ENCODE data around the gene PLXNA4.

PLXNA4 gene

DNA sequence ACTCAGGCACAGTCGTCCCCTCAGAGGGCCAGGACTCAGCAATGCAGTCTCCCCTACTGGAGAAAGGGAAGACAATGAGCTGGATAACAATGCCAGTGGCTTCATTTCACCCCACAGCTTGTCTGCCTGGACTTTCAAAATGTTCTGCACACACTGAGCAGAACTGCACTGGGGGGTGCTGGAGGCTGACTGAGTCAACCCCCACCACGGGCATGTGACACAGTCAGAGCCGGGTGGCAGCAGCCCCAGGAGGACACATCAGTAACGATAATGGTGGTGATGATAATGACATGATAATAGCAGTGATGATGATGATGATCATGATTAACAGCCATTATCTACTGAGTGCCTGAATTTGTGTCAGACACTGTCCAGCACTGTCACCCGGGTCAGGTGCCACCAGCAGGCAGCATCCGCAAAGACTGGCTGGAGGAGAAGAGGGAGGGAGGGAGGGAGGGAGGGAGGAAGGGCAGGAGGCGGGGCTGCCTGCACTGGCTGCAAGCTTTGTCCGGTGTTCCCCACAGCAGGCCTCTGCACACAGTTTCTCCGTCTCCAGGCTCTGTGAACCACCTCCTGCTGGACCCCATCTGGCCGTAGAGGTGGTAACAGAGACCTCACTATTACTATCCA is 67.4 kb downstream of the PLXNA4 start:
- Histone ChIP-seq H3K36me3 (ENCODE audit: control insufficient read depth, insufficient read depth, low read length) (no peaks in the 10 kb centered on the region), H3K9me3 (ENCODE audit: control insufficient read depth, insufficient read depth, low read length) (no peaks in the 10 kb centered on the region), H3K4me1 (ENCODE audit: control insufficient read depth, insufficient read depth, low read length) (no peaks in the 10 kb centered on the region), H3K9ac (ENCODE audit: low read depth, low read length) (no peak overlapping the region), H3K27me3 (ENCODE audit: control insufficient read depth, insufficient read depth, low read length) (peaks cover 5% of the 10 kb centered on the region), H3K4me3 (ENCODE audit: low read depth, low read length) (no peak overlapping the region)

DNA sequence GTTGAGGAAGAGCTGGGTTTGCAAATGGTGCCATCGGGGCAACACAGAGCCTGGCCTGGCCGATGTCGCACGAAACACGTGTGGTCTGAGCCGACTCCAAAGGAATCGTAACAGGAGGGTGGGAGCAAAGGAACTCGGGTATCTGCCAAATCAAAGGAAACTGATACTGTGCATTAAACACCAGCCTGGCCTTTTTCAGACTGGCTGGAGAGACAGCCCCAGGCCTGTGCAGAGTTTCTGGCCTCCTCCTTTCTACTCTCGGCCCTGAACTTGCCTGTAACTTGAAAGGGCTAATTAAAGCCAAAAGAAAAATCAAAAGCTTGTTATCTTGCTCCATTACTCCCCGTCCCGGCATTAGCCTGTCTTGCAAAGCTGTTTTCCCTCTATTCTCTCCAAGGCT is 71.4 kb downstream of the PLXNA4 start:
- no peaks in the 10 kb centered on the region for H3K9me3 ChIP-seq (ENCODE audit: control insufficient read depth, insufficient read depth, low read length)
- no peaks in the 10 kb centered on the region for H3K4me1 ChIP-seq (ENCODE audit: control insufficient read depth, insufficient read depth, low read length)
- H3K9ac ChIP-seq (ENCODE audit: low read depth, low read length), result no peak overlapping the region
- no peak overlapping the region for H3K4me3 ChIP-seq (ENCODE audit: low read depth, low read length)
- peaks cover 3% of the 10 kb centered on the region for H3K27me3 ChIP-seq (ENCODE audit: control insufficient read depth, insufficient read depth, low read length)
- no peaks in the 10 kb centered on the region for H3K36me3 ChIP-seq (ENCODE audit: control insufficient read depth, insufficient read depth, low read length)

DNA sequence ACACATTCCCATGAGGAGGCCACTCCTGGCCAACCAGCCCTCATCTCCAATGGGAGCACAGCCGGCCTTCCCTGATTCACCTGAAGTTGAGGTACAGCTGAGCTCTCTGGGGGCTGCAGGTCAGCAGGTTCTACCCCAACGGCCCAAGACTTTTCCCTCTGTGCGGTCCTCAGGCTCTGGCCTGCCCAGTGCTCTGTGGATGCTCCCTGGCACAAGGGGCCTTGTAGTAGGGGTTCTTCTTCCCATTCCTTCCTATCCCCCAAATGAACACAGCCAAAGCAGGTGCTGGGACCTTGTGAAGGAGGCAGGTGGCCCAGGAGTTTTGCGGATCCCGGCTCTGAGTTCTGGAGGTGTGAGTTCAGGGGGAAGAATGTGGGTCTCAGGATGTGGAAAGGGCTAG is 72.2 kb downstream of the PLXNA4 start:
- Histone ChIP-seq H3K4me1 (ENCODE audit: control insufficient read depth, insufficient read depth, low read length) (no peaks in the 10 kb centered on the region), H3K4me3 (ENCODE audit: low read depth, low read length) (no peak overlapping the region), H3K9ac (ENCODE audit: low read depth, low read length) (no peak overlapping the region), H3K36me3 (ENCODE audit: control insufficient read depth, insufficient read depth, low read length) (no peaks in the 10 kb centered on the region), H3K27me3 (ENCODE audit: control insufficient read depth, insufficient read depth, low read length) (peaks cover 3% of the 10 kb centered on the region), H3K9me3 (ENCODE audit: control insufficient read depth, insufficient read depth, low read length) (no peaks in the 10 kb centered on the region)

DNA sequence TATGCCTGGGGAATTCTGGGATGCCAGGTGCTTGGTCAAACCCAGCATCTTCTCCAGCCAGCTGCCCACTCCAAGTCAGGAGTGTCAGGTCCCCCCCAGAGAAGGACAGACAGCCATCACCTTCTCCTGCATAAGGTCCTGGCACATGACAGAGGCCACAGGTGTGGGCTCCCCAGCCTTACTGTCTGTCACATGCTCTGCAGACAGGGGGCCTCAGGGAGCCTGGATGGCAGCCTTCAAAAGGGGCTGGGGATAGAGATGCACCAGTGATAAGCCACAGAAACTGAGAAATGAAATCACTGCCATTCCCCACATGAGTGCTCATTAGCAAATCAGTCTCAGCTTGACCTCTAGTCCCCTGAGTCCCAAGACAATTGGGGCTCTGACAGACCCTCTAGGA is 72.9 kb downstream of the PLXNA4 start:
- H3K4me1 ChIP-seq (ENCODE audit: control insufficient read depth, insufficient read depth, low read length), result no peaks in the 10 kb centered on the region
- peaks cover 3% of the 10 kb centered on the region for H3K27me3 ChIP-seq (ENCODE audit: control insufficient read depth, insufficient read depth, low read length)
- no peak overlapping the region for H3K9ac ChIP-seq (ENCODE audit: low read depth, low read length)
- H3K36me3 ChIP-seq (ENCODE audit: control insufficient read depth, insufficient read depth, low read length), result no peaks in the 10 kb centered on the region
- no peak overlapping the region for H3K4me3 ChIP-seq (ENCODE audit: low read depth, low read length)
- H3K9me3 ChIP-seq (ENCODE audit: control insufficient read depth, insufficient read depth, low read length), result no peaks in the 10 kb centered on the region

DNA sequence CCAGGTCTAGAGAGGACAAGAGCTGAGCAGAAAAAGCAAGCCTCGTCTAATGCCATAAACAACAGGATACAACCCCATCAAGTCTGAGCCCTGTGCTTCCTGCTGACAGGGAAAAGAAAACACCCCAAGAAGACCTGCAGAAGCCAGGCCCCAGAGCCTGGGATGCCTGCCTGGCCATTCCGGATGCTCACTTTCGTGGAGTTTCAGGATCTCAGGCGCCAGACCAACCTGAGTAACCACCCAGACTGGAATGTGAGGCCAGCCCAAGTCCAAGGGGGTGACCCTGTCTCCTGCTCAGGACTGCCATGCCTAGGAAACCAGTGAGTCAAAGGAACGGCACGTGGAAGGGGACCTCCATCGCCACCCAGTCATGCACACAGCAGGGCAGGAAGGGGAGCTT is 74.3 kb downstream of the PLXNA4 start:
- no peaks in the 10 kb centered on the region for H3K9me3 ChIP-seq (ENCODE audit: control insufficient read depth, insufficient read depth, low read length)
- H3K4me3 ChIP-seq (ENCODE audit: low read depth, low read length), result no peak overlapping the region
- no peak overlapping the region for H3K9ac ChIP-seq (ENCODE audit: low read depth, low read length)
- peaks cover 3% of the 10 kb centered on the region for H3K27me3 ChIP-seq (ENCODE audit: control insufficient read depth, insufficient read depth, low read length)
- no peaks in the 10 kb centered on the region for H3K36me3 ChIP-seq (ENCODE audit: control insufficient read depth, insufficient read depth, low read length)
- no peaks in the 10 kb centered on the region for H3K4me1 ChIP-seq (ENCODE audit: control insufficient read depth, insufficient read depth, low read length)

DNA sequence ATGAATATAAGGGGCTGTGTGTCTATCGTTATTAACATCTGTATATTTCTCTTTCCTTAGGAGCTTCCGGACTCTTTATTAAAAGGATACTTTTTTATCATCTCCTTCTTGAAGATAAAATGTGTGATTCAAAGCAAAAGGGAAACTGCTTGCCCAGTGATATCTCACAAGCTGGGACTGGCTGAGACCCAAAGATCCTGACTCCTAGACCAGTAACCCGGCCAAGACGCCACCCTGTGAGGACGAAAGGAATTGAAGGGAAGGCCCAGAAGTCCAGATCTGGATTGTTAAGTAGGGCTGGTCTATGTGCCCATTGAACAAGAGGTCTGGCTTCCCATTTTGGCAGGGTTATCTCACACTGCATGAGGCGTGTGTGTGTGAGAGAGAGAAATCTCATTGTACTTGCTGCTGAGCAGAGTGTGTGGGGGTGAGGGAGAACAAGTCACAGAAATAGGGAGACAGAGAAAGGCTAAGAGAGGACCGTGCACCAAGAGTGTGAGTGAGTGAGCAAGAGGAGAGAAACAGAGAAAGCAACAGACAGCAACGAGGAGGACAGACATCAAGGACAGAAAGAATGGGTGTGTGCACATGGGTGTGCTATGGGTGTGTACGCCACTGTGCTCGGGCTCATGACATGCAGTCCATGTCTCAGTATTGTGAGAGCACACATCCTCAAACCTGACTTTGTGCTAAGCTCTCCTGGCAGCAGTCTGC is 75.4 kb downstream of the PLXNA4 start:
- Histone ChIP-seq H3K36me3 (ENCODE audit: control insufficient read depth, insufficient read depth, low read length) (no peaks in the 10 kb centered on the region), H3K4me3 (ENCODE audit: low read depth, low read length) (no peak overlapping the region), H3K4me1 (ENCODE audit: control insufficient read depth, insufficient read depth, low read length) (no peaks in the 10 kb centered on the region), H3K9me3 (ENCODE audit: control insufficient read depth, insufficient read depth, low read length) (no peaks in the 10 kb centered on the region), H3K27me3 (ENCODE audit: control insufficient read depth, insufficient read depth, low read length) (peaks cover 3% of the 10 kb centered on the region), H3K9ac (ENCODE audit: low read depth, low read length) (no peak overlapping the region)

DNA sequence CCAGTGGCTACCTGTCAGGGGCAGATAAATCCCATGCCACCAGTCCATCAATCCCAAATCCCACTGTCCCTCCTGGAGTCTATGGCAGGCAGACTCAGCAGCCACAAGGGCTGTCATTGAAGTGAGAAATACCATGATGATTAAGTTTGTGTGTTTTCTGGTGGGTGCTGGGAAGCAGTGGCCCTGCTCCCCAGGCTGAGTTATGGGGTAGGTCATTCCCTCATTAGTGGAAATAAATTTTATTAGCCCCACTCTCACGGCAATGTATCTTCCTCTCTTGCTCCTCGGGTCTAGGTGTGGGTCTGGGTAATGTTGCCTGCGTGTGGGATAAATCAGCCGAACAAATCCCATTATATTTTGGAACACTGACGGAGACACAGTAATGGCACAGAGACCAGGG is 76.8 kb downstream of the PLXNA4 start:
- no peak overlapping the region for H3K4me3 ChIP-seq (ENCODE audit: low read depth, low read length)
- H3K9me3 ChIP-seq (ENCODE audit: control insufficient read depth, insufficient read depth, low read length), result no peaks in the 10 kb centered on the region
- H3K4me1 ChIP-seq (ENCODE audit: control insufficient read depth, insufficient read depth, low read length), result no peaks in the 10 kb centered on the region

DNA sequence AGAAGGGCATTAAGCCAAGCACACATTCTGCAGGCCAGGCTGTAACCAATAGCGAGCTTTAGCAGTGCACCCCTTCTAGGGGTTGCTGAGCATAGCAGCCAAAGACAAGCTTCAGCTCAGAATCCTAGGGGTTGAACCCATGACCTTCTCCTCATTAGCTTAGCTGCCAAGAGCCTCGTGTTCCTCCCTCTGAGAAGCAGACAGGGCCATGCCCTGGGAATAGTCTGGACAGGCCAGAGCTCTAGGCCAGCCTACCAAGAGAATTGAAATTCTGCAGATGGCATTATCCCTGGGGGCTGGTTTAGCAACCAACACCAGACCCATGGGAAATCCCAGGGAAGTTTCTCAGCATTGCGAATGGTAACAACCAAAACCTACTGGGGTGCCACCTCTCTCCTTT is 77.2 kb downstream of the PLXNA4 start:
- Histone ChIP-seq H3K9me3 (ENCODE audit: control insufficient read depth, insufficient read depth, low read length) (no peaks in the 10 kb centered on the region), H3K9ac (ENCODE audit: low read depth, low read length) (no peak overlapping the region), H3K4me1 (ENCODE audit: control insufficient read depth, insufficient read depth, low read length) (no peaks in the 10 kb centered on the region), H3K36me3 (ENCODE audit: control insufficient read depth, insufficient read depth, low read length) (no peaks in the 10 kb centered on the region), H3K27me3 (ENCODE audit: control insufficient read depth, insufficient read depth, low read length) (no peaks in the 10 kb centered on the region), H3K4me3 (ENCODE audit: low read depth, low read length) (no peak overlapping the region)

More for the DNA sequence above, 76.8 kb downstream of the PLXNA4 start:
- Histone ChIP-seq H3K9ac (ENCODE audit: low read depth, low read length) (no peak overlapping the region), H3K27me3 (ENCODE audit: control insufficient read depth, insufficient read depth, low read length) (peaks cover 2% of the 10 kb centered on the region), H3K36me3 (ENCODE audit: control insufficient read depth, insufficient read depth, low read length) (no peaks in the 10 kb centered on the region)

DNA sequence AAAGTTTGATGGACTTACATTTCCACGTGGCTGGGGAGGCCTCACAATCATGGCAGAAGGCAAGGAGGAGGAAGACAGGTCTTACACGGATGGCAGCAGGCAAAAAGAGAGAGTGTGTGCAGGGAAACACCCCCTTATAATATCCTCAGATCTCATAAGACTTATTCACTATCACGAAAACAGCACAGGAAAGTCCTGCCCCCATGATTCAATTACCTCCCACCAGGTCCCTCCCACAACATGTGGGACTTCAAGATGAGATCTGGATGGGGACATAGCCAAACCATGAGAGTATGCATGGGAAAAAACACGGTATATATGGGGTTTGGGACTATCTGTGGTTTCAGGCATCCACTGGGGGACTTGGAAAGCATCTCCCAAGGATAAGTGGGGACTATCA is 78.0 kb downstream of the PLXNA4 start:
- Histone ChIP-seq H3K9ac (ENCODE audit: low read depth, low read length) (no peak overlapping the region), H3K4me1 (ENCODE audit: control insufficient read depth, insufficient read depth, low read length) (no peaks in the 10 kb centered on the region), H3K9me3 (ENCODE audit: control insufficient read depth, insufficient read depth, low read length) (no peaks in the 10 kb centered on the region), H3K36me3 (ENCODE audit: control insufficient read depth, insufficient read depth, low read length) (no peaks in the 10 kb centered on the region), H3K27me3 (ENCODE audit: control insufficient read depth, insufficient read depth, low read length) (no peaks in the 10 kb centered on the region), H3K4me3 (ENCODE audit: low read depth, low read length) (no peak overlapping the region)

DNA sequence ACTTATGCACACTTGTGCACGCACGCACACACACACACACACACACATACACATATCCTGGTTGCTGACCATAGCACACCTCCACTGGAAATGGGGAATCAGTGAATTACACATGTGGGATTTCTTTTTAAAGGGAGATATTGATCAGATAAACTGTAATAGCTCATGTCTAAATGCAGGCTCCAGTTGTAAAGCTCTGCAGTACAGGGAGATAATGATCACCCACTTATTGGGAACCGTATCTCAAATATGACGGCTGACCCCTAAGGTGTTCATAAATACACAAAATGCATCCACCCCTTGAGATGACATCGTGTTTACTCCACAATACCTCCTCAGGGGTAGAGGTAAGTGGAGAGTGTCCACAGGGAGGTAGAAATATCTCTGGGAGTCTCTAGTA is 79.2 kb downstream of the PLXNA4 start:
- H3K36me3 ChIP-seq (ENCODE audit: control insufficient read depth, insufficient read depth, low read length), result no peaks in the 10 kb centered on the region
- no peaks in the 10 kb centered on the region for H3K27me3 ChIP-seq (ENCODE audit: control insufficient read depth, insufficient read depth, low read length)
- no peak overlapping the region for H3K9ac ChIP-seq (ENCODE audit: low read depth, low read length)
- H3K4me3 ChIP-seq (ENCODE audit: low read depth, low read length), result no peak overlapping the region
- H3K9me3 ChIP-seq (ENCODE audit: control insufficient read depth, insufficient read depth, low read length), result no peaks in the 10 kb centered on the region
- H3K4me1 ChIP-seq (ENCODE audit: control insufficient read depth, insufficient read depth, low read length), result no peaks in the 10 kb centered on the region

DNA sequence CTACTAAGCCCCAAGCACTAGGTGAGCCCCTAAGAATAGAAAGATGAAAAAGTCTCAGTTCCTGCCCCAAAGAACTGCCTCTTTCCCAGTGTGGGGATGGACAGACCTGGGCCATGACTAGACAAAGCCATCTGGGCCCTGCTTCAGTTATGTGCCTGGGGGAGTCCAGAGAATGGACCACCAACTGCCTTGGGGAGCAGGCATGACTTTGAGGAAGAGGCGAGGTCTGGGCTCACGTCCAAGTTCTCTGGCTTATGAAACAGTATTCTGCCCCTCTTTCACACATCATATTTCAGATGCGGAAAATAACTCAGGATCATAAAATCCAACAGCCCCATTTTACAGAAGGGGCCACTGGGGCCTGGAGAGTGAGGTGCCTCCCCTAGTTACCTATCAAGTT is 80.3 kb downstream of the PLXNA4 start:
- no peak overlapping the region for H3K9ac ChIP-seq (ENCODE audit: low read depth, low read length)
- no peaks in the 10 kb centered on the region for H3K4me1 ChIP-seq (ENCODE audit: control insufficient read depth, insufficient read depth, low read length)
- no peak overlapping the region for H3K4me3 ChIP-seq (ENCODE audit: low read depth, low read length)
- no peaks in the 10 kb centered on the region for H3K36me3 ChIP-seq (ENCODE audit: control insufficient read depth, insufficient read depth, low read length)
- no peaks in the 10 kb centered on the region for H3K27me3 ChIP-seq (ENCODE audit: control insufficient read depth, insufficient read depth, low read length)
- H3K9me3 ChIP-seq (ENCODE audit: control insufficient read depth, insufficient read depth, low read length), result no peaks in the 10 kb centered on the region

DNA sequence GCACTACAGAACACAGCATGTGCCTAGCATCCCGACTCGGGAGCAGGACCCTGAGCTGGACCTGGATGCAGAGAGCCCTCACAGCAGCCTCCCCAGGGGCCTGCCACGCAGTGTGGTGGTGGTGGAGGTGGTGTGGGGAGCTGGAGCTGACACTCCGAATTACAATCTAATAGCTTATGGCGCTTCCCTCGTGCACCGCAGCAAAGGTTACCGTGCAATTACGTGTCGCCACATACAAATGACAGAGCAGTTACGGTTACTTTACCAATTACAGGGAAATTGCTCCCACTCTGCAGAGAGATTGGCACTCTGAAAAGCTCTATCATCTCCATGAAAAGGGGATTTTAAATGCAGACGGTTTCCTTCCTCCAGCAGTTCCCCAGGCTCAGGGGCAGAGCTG is 81.8 kb downstream of the PLXNA4 start:
- H3K9me3 ChIP-seq (ENCODE audit: control insufficient read depth, insufficient read depth, low read length), result no peaks in the 10 kb centered on the region

More for the DNA sequence above, 81.8 kb downstream of the PLXNA4 start:
- Histone ChIP-seq H3K4me3 (ENCODE audit: low read depth, low read length) (no peak overlapping the region), H3K4me1 (ENCODE audit: control insufficient read depth, insufficient read depth, low read length) (no peaks in the 10 kb centered on the region), H3K36me3 (ENCODE audit: control insufficient read depth, insufficient read depth, low read length) (no peaks in the 10 kb centered on the region), H3K9ac (ENCODE audit: low read depth, low read length) (no peak overlapping the region), H3K27me3 (ENCODE audit: control insufficient read depth, insufficient read depth, low read length) (no peaks in the 10 kb centered on the region)
